Ascending aorta (tissue), 2 donors: ENCODE measurements around the gene ATOH8. TPM values are rescaled to one million over a fixed set of nuclear protein-coding genes. Genes with fewer than 3 reads are reported as not detected.

Experiments used
- DNase-seq, 2 donors: peaks; one replicate each; pipeline ENCODE4 v3.0.0-alpha.2; 2019; ENCODE audit warnings: low spot score in 2 of 2
- H3K27ac ChIP-seq, 2 donors: fragments of 200-600 bp; sonication (generic); one replicate each; pipeline ENCODE4 v1.5.1; 2016 to 2017; ENCODE audit warnings: mild to moderate bottlenecking in 1 of 2
- H3K27me3 ChIP-seq: fragments of 200-600 bp; sonication (generic); one replicate; pipeline ENCODE4 v1.5.1; 2017
- H3K36me3 ChIP-seq, 2 donors: fragments of 200-600 bp; sonication (generic); one replicate each; pipeline ENCODE4 v1.5.1; 2016
- H3K4me1 ChIP-seq, 2 donors: fragments of 200-600 bp; sonication (generic); one replicate each; pipeline ENCODE4 v1.5.1; 2016 to 2017; ENCODE audit warnings: mild to moderate bottlenecking in 1 of 2
- H3K4me3 ChIP-seq, 2 donors: fragments of 200-600 bp; sonication (generic); one replicate each; pipeline ENCODE4 v1.5.1; 2016 to 2017; ENCODE audit warnings: mild to moderate bottlenecking in 1 of 2
- H3K9me3 ChIP-seq, 2 donors: fragments of 200-600 bp; sonication (generic); one replicate each; pipeline ENCODE4 v1.5.1; 2016
- CTCF ChIP-seq, 3 experiments: fragments of 200-600 bp in 2 of 3; fragments of 450-650 bp in 1 of 3; sonication (generic) in 2 of 3; IDR thresholded peaks; one replicate each; pipeline ENCODE4 v1.5.1; 2016 to 2019; ENCODE audit warnings: antibody characterized with exemption in 3 of 3, mild to moderate bottlenecking in 1 of 3, moderate library complexity in 1 of 3
- intact Hi-C: fragments of 100-400 bp; cut with DNase I; formaldehyde crosslinking; loops from one replicate; pipeline ENCODE4 v1.15.1; 2023
- total RNA-seq: library from RNA; depleted of rRNA; stranded (reverse); fragments of >200 nt; gene quantifications from one replicate; pipeline ENCODE4 v1.1.0, GENCODE V29; 2016

ATOH8 gene
- total RNA-seq, 1 donor from 2014 or later, result 239 TPM

- H3K27me3 ChIP-seq, result no peaks in the 10 kb centered on the region
- no peak overlapping the region for H3K27ac ChIP-seq
- H3K4me1 ChIP-seq, result peaks cover 0 to 13% of the 10 kb centered on the region in 2 donors
- H3K9me3 ChIP-seq, result no peaks in the 10 kb centered on the region
- TF ChIP-seq CTCF (IDR thresholded peaks at IDR 0.05), result no peak
- H3K36me3 ChIP-seq, result no peaks in the 10 kb centered on the region
- no peak overlapping the region for H3K4me3 ChIP-seq
- intact Hi-C loops, result no loop called here
- no peak for DNase-seq
These were observed 23.0 kb upstream of the ATOH8 start for GRCh38 chr2:85730686-85731230.

GRCh38 chr2:85731606-85732005 is 22.2 kb upstream of the ATOH8 start:
- H3K36me3 ChIP-seq, result no peaks in the 10 kb centered on the region
- H3K9me3 ChIP-seq, result no peaks in the 10 kb centered on the region
- H3K4me3 ChIP-seq, result no peak overlapping the region
- no peak for DNase-seq
- no peaks in the 10 kb centered on the region for H3K27me3 ChIP-seq
- H3K4me1 ChIP-seq, result peaks cover 1 to 17% of the 10 kb centered on the region in 2 donors
- H3K27ac ChIP-seq, result no peak overlapping the region
- intact Hi-C loops, result no loop called here
- no peak for TF ChIP-seq CTCF (IDR thresholded peaks at IDR 0.05)

GRCh38 chr2:85732467-85733120 is 21.2 kb upstream of the ATOH8 start:
- TF ChIP-seq CTCF (IDR thresholded peaks at IDR 0.05), result no peak
- no peak overlapping the region for H3K27ac ChIP-seq
- no peak overlapping the region for H3K4me3 ChIP-seq
- no peaks in the 10 kb centered on the region for H3K9me3 ChIP-seq
- no peaks in the 10 kb centered on the region for H3K36me3 ChIP-seq
- DNase-seq, result no peak
- H3K27me3 ChIP-seq, result no peaks in the 10 kb centered on the region
- peaks cover 3 to 24% of the 10 kb centered on the region in 2 donors for H3K4me1 ChIP-seq
- intact Hi-C loops, result no loop called here

- H3K27ac ChIP-seq, result no peak overlapping the region
- no peak overlapping the region for H3K4me3 ChIP-seq
- H3K4me1 ChIP-seq, result peaks cover 8 to 30% of the 10 kb centered on the region in 2 donors
- no peaks in the 10 kb centered on the region for H3K36me3 ChIP-seq
- DNase-seq, result no peak
- no peaks in the 10 kb centered on the region for H3K9me3 ChIP-seq
- no peak for TF ChIP-seq CTCF (IDR thresholded peaks at IDR 0.05)
- intact Hi-C loops, result no loop called here
- H3K27me3 ChIP-seq, result no peaks in the 10 kb centered on the region
These were observed 20.4 kb upstream of the ATOH8 start for GRCh38 chr2:85733121-85733960.

- intact Hi-C loops, result no loop called here
These were observed 19.8 kb upstream of the ATOH8 start for GRCh38 chr2:85734015-85734414.

More at GRCh38 chr2:85734015-85734414, 19.8 kb upstream of the ATOH8 start:
- peaks cover 8 to 25% of the 10 kb centered on the region in 2 donors for H3K4me1 ChIP-seq
- no peaks in the 10 kb centered on the region for H3K27me3 ChIP-seq
- H3K4me3 ChIP-seq, result no peak overlapping the region
- H3K36me3 ChIP-seq, result no peaks in the 10 kb centered on the region
- no peaks in the 10 kb centered on the region for H3K9me3 ChIP-seq
- TF ChIP-seq CTCF (IDR thresholded peaks at IDR 0.05), result no peak
- DNase-seq, result no peak
- no peak overlapping the region for H3K27ac ChIP-seq
